Measurements from ENCODE around the gene CACNA1I.
"Not testable (repeated sequence)": the region's sequence is repeated elsewhere in the genome, so short reads cannot be mapped to it uniquely, and the experiment has no call there.

CACNA1I gene

GRCh38 chr22:39719559-39720450 is 149.3 kb downstream of the CACNA1I start:
- no peak for DNase-seq (ENCODE audit: low spot score)

GRCh38 chr22:39721206-39722031 is 150.9 kb downstream of the CACNA1I start:
- DNase-seq (ENCODE audit: low spot score) = no peak

- DNase-seq (ENCODE audit: low spot score) = no peak
Measured at GRCh38 chr22:39722032-39722325, 151.4 kb downstream of the CACNA1I start.

GRCh38 chr22:39722501-39722900 is 151.9 kb downstream of the CACNA1I start:
- no peak for DNase-seq (ENCODE audit: low spot score)

- no peak for DNase-seq (ENCODE audit: low spot score)
Measured at GRCh38 chr22:39723463-39723862, 152.9 kb downstream of the CACNA1I start.

GRCh38 chr22:39723899-39724351 is 153.4 kb downstream of the CACNA1I start:
- DNase-seq (ENCODE audit: low spot score) = no peak

GRCh38 chr22:39724390-39724789 is 153.8 kb downstream of the CACNA1I start:
- no peak for DNase-seq (ENCODE audit: low spot score)

GRCh38 chr22:39724857-39725256 is 154.3 kb downstream of the CACNA1I start:
- DNase-seq (ENCODE audit: low spot score) = no peak

- no peak for DNase-seq (ENCODE audit: low spot score)
Measured at GRCh38 chr22:39725351-39726035, 154.9 kb downstream of the CACNA1I start.

- no peak for DNase-seq (ENCODE audit: low spot score)
Measured at GRCh38 chr22:39727541-39727940, 157.0 kb downstream of the CACNA1I start.

- DNase-seq (ENCODE audit: low spot score) = no peak
Measured at GRCh38 chr22:39728236-39728860, 157.8 kb downstream of the CACNA1I start.

- DNase-seq (ENCODE audit: low spot score) = no peak
Measured at GRCh38 chr22:39729141-39729934, 158.8 kb downstream of the CACNA1I start.

- no peak for DNase-seq (ENCODE audit: low spot score)
Measured at GRCh38 chr22:39731481-39731880, 160.9 kb downstream of the CACNA1I start.

- no peak for DNase-seq (ENCODE audit: low spot score)
Measured at GRCh38 chr22:39731881-39732555, 161.5 kb downstream of the CACNA1I start.

GRCh38 chr22:39732625-39733024 is 162.1 kb downstream of the CACNA1I start:
- no peak for DNase-seq (ENCODE audit: low spot score)

- no peak for DNase-seq (ENCODE audit: low spot score)
Measured at GRCh38 chr22:39733191-39733590, 162.6 kb downstream of the CACNA1I start.

GRCh38 chr22:39734046-39734445 is 163.5 kb downstream of the CACNA1I start:
- DNase-seq (ENCODE audit: low spot score) = not testable (repeated sequence)

GRCh38 chr22:39734866-39735265 is 164.3 kb downstream of the CACNA1I start:
- DNase-seq (ENCODE audit: low spot score) = no peak

- no peak for DNase-seq (ENCODE audit: low spot score)
Measured at GRCh38 chr22:39735776-39736175, 165.2 kb downstream of the CACNA1I start.

GRCh38 chr22:39738746-39739145 is 168.2 kb downstream of the CACNA1I start:
- no peak for DNase-seq (ENCODE audit: low spot score)

Measured in globus pallidus (tissue), 1 donor.